Measurements from ENCODE around the gene JARID2. TPM values are rescaled to one million over a fixed set of nuclear protein-coding genes. Genes with fewer than 3 reads are reported as not detected.

JARID2 gene
- total RNA-seq, 1 experiment from 2014 or later, result 6.0 TPM

DNA sequence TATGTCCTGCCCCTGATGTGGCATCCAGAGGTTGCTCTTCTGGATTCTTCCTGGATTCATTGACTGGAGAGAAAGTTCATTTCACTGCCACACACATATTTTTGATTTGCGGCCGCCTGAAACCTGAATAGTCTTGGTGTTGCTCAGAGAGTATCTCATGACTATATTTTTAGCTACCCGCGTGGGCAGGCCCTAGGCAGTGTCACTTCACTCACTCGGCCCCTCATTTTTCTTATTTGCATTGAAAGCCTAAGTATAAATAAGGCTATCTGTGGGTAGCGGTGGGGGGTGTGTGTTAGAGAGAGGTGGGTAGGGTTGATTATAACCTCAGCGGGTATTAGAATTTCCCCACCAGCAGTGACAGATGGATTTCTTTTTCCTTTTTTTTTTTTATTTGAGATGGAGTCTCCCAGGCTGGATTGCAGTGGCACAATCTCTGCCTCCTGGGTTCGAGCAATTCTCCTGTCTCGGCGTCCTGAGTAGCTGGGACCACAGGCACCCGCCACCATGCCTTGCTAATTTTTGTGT is 113.5 kb downstream of the JARID2 start:
- H3K27me3 ChIP-seq (ENCODE audit: control insufficient read depth, insufficient read depth, low read length), result no peaks in the 10 kb centered on the region
- H3K27ac ChIP-seq (ENCODE audit: low read length), result no peak overlapping the region
- no peak overlapping the region for H3K4me3 ChIP-seq (ENCODE audit: low read depth in 2 of 2, low read length in 2 of 2)
- no peak for ATAC-seq
- CTCF ChIA-PET, result no interaction called here
- H3K9me3 ChIP-seq (ENCODE audit: control insufficient read depth, insufficient read depth, low read depth, low read length), result no peaks in the 10 kb centered on the region
- BruUV-seq (replicated peaks), result no TSS peak
- no peak for DNase-seq (ENCODE audit: low read depth, low spot score)
- no peaks in the 10 kb centered on the region for H3K4me1 ChIP-seq (ENCODE audit: control insufficient read depth, insufficient read depth, low read length)
- POLR2A ChIA-PET, result no interaction called here
- H3K36me3 ChIP-seq (ENCODE audit: control insufficient read depth, insufficient read depth, low read length), result no peaks in the 10 kb centered on the region
- in situ Hi-C loops (cut with HindIII; ENCODE audit: low pct_unique_long_range_greater_than_20kb, low sequenced_read_pairs) (no loop called here), intact Hi-C loops (cut with micrococcal nuclease; ENCODE audit: unreplicated experiment) (no loop called here)
- TF ChIP-seq, protein P1, sequence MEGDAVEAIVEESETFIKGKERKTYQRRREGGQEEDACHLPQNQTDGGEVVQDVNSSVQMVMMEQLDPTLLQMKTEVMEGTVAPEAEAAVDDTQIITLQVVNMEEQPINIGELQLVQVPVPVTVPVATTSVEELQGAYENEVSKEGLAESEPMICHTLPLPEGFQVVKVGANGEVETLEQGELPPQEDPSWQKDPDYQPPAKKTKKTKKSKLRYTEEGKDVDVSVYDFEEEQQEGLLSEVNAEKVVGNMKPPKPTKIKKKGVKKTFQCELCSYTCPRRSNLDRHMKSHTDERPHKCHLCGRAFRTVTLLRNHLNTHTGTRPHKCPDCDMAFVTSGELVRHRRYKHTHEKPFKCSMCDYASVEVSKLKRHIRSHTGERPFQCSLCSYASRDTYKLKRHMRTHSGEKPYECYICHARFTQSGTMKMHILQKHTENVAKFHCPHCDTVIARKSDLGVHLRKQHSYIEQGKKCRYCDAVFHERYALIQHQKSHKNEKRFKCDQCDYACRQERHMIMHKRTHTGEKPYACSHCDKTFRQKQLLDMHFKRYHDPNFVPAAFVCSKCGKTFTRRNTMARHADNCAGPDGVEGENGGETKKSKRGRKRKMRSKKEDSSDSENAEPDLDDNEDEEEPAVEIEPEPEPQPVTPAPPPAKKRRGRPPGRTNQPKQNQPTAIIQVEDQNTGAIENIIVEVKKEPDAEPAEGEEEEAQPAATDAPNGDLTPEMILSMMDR (IDR thresholded peaks at IDR 0.05), result no peak
- TF ChIP-seq, protein P2, sequence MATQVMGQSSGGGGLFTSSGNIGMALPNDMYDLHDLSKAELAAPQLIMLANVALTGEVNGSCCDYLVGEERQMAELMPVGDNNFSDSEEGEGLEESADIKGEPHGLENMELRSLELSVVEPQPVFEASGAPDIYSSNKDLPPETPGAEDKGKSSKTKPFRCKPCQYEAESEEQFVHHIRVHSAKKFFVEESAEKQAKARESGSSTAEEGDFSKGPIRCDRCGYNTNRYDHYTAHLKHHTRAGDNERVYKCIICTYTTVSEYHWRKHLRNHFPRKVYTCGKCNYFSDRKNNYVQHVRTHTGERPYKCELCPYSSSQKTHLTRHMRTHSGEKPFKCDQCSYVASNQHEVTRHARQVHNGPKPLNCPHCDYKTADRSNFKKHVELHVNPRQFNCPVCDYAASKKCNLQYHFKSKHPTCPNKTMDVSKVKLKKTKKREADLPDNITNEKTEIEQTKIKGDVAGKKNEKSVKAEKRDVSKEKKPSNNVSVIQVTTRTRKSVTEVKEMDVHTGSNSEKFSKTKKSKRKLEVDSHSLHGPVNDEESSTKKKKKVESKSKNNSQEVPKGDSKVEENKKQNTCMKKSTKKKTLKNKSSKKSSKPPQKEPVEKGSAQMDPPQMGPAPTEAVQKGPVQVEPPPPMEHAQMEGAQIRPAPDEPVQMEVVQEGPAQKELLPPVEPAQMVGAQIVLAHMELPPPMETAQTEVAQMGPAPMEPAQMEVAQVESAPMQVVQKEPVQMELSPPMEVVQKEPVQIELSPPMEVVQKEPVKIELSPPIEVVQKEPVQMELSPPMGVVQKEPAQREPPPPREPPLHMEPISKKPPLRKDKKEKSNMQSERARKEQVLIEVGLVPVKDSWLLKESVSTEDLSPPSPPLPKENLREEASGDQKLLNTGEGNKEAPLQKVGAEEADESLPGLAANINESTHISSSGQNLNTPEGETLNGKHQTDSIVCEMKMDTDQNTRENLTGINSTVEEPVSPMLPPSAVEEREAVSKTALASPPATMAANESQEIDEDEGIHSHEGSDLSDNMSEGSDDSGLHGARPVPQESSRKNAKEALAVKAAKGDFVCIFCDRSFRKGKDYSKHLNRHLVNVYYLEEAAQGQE (IDR thresholded peaks at IDR 0.05; ENCODE audit: insufficient read depth in 1 of 2, low read depth in 2 of 2, low read length in 1 of 2), result no peak
- TF ChIP-seq POLR2AphosphoS5 (IDR thresholded peaks at IDR 0.05; ENCODE audit: low read depth, low read length) (no peak), SIN3A (IDR thresholded peaks at IDR 0.05; ENCODE audit: borderline replicate concordance, insufficient read depth, low read depth, low read length) (no peak), TCF7L2 (IDR thresholded peaks at IDR 0.05; ENCODE audit: low read depth, low read length) (no peak)

DNA sequence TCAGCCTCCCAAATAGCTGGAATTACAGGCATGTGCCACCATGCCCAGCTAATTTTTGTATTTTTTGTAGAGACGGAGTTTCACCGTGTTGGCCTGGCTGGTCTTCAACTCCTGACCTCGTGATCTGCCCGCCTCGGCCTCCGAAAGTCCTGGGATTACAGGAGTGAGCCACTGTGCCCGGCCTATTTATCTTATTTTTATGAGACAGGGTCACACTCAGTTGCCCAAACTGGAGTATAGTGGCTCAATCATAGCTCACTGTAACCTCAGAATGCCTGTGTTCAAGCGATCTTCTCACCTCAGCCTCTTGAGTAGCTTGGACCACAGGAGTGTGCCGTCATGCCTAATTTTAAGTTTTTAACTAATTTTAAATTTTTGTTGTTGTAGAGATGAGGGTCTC is 114.4 kb downstream of the JARID2 start:
- no TSS peak for BruUV-seq (replicated peaks)
- CTCF ChIA-PET, result no interaction called here
- H3K27ac ChIP-seq (ENCODE audit: low read length), result no peak overlapping the region
- in situ Hi-C loops (cut with HindIII; ENCODE audit: low pct_unique_long_range_greater_than_20kb, low sequenced_read_pairs) (no loop called here), intact Hi-C loops (cut with micrococcal nuclease; ENCODE audit: unreplicated experiment) (no loop called here)
- no peaks in the 10 kb centered on the region for H3K36me3 ChIP-seq (ENCODE audit: control insufficient read depth, insufficient read depth, low read length)
- H3K27me3 ChIP-seq (ENCODE audit: control insufficient read depth, insufficient read depth, low read length), result no peaks in the 10 kb centered on the region
- no peak overlapping the region for H3K4me3 ChIP-seq (ENCODE audit: low read depth in 2 of 2, low read length in 2 of 2)
- DNase-seq (ENCODE audit: low read depth, low spot score), result no peak
- TF ChIP-seq POLR2AphosphoS5 (IDR thresholded peaks at IDR 0.05; ENCODE audit: low read depth, low read length) (no peak), SIN3A (IDR thresholded peaks at IDR 0.05; ENCODE audit: borderline replicate concordance, insufficient read depth, low read depth, low read length) (no peak), TCF7L2 (IDR thresholded peaks at IDR 0.05; ENCODE audit: low read depth, low read length) (no peak)
- TF ChIP-seq, protein P2 (IDR thresholded peaks at IDR 0.05; ENCODE audit: insufficient read depth in 1 of 2, low read depth in 2 of 2, low read length in 1 of 2), result no peak
- TF ChIP-seq, protein P1 (IDR thresholded peaks at IDR 0.05), result no peak
- no peaks in the 10 kb centered on the region for H3K4me1 ChIP-seq (ENCODE audit: control insufficient read depth, insufficient read depth, low read length)
- no peak for ATAC-seq
- H3K9me3 ChIP-seq (ENCODE audit: control insufficient read depth, insufficient read depth, low read depth, low read length), result no peaks in the 10 kb centered on the region
- POLR2A ChIA-PET, result no interaction called here
